Hindlimb muscle (tissue), 1 donor: Measurements from ENCODE around the gene C9orf153. TPM values are rescaled to one million over a fixed set of nuclear protein-coding genes. Genes with fewer than 3 reads are reported as not detected.
"Not testable (repeated sequence)": the region's sequence is repeated elsewhere in the genome, so short reads cannot be mapped to it uniquely, and the experiment has no call there.

ENCODE experiments used
- DNase-seq: peaks from one replicate; pipeline ENCODE4 v3.0.0-alpha.2; 2013
- polyA plus RNA-seq: library from polyadenylated mRNA; unstranded; fragments of 120-200 nt; gene quantifications from one replicate; pipeline ENCODE4 v1.2.1, GENCODE V29; 2013; ENCODE audit not compliant: insufficient read length

C9orf153 gene
- polyA plus RNA-seq, 1 donor = 0.22 TPM

- DNase-seq = no peak
Observed at GRCh38 chr9:86263876-86264275, 4.4 kb upstream of the C9orf153 start.

- DNase-seq = no peak
Observed at GRCh38 chr9:86262492-86262891, 3.0 kb upstream of the C9orf153 start.

DNA sequence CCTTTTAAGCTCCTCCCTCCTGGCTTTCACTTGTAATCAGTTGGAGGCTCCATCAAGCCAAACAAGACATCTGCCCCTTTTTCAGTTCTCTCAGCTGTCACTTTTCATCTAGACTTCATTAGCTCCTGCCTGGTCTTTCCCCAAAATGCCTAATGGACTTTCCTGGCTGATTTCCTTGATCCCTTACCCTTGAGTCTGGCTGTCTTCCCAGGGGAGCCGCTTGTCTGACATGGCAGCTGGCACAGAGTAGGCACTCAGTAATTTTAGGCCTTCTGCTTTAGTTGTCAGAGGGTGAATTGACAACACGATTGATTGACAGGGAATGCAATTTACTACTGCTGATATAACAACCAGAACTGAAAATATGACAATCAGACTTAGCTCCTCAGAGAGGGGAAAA, 2.1 kb downstream of the C9orf153 start:
- DNase-seq = no peak

DNA sequence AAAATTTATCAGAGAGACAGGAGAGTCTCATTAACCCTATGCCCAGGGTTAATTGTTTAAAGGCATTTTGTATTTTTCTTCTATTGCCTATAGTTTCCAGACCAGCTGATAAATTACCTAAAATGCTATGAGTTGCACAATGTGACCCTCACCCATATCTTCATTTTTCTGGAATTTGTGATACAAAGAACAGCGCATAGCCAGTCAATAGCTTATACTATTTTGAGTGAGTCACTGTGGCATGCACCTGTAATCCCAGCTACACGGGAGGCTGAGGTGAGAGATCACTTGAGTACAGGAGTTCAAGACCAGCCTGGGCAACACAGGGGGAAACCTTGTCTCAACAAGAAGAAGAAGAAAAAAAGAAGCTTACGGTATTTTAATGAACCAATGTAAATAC, 2.8 kb downstream of the C9orf153 start:
- no peak for DNase-seq

DNA sequence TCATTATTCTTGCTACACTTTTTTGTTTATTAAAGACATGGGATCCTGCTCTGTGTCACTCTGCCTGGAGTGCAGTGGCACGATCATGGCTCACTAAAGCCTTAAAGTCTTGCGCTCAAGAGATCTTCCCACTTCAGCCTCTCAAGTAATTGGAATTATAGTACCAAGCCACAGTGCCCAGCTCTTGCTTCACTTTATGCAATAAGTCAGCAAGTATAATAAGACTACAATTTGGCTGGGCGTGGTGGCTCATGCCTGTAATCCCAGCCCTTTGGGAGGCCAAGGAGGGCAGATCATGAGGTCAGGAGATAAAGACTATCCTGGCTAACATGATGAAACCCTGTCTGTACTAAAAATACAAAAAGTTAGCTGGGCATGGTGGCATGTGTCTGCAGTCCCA, 5.9 kb downstream of the C9orf153 start:
- no peak for DNase-seq

- DNase-seq = no peak
Observed at GRCh38 chr9:86252870-86253269, 6.6 kb downstream of the C9orf153 start.

DNA sequence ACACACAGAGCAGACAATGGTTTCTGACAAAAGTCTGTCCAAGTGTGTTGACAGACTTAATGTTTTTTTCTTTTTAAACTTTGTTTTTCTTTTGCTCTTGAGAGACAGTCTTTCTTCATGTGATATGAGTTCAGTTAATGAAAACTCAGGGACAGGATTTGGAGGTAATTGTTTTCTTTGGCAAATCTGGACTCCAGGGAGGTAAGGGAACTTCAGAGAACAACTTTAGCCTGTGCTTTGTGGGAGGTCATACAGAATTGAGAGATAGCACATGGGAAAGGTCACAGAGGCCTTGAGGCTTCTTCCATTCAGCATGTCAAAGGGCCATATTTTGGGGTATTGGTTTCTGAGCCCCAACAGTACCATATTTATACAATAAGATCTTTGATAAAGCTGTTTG, 9.3 kb downstream of the C9orf153 start:
- no peak for DNase-seq

DNA sequence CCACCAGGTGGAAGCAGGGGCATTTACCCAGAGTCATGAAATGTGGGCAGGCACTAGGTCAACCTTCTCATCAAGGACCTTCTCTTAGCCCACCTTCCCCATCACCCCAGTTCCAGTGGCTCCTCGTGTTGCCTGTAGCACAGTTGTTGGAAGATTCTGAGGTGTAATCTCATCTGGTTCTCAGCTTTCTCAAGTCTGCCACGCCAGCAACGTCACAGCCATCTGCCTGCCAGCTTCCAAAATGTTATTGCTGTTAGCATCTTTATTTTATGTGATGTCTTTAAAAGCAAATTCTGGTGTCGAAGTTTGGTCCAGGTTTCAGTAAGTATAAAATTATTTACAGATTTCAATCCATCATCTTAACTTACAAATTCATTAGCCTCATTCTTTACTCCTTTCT, 10.7 kb downstream of the C9orf153 start:
- DNase-seq = no peak

DNA sequence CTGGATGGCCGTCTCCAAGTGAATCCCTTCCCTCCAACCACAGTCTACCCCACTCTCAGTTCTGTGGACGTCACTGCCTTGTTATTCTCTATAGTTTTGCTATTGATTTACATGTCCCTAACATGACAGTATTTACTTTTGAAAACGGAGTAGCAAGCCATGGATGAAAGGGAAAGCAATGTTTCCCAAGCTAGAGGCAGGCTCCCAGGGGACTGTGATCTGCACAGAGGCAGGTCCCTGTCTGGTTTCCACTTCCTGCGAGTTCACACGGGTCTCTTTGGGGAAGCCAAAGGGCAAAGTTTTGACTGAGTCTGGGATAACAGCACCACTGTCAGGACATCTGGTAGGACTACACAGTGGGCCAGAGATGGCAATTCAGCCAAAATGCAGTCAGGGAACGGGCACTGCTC, 12.7 kb downstream of the C9orf153 start:
- DNase-seq = no peak

- DNase-seq = peak; percentile 7
Observed at GRCh38 chr9:86242071-86242470, 17.4 kb downstream of the C9orf153 start.

DNA sequence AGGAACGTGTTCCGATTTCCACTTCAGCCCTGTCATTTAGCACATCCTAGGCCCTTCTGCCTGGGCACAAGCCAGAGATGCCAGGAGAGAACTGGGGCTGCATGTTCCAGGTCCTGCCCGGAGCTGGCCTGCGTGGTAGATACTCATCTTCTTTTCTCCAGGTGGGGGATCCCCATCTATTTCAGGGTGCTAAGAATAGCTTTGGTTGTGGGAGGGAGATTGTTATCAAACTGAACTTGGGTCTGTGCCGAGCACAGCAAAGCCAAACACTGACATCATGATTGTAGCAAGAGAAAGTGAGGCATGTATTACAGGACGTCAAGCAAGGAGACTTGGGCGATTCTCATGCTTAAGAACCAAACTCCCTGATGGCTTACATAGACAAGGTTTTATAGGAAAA, 18.2 kb downstream of the C9orf153 start:
- no peak for DNase-seq

GRCh38 chr9:86238861-86239770, 20.3 kb downstream of the C9orf153 start:
- DNase-seq = no peak

- DNase-seq = no peak
Observed at GRCh38 chr9:86230858-86231257, 28.6 kb downstream of the C9orf153 start.

- DNase-seq = no peak
Observed at GRCh38 chr9:86222667-86223066, 36.8 kb downstream of the C9orf153 start.

- no peak for DNase-seq
Observed at GRCh38 chr9:86219606-86220005, 39.9 kb downstream of the C9orf153 start.

DNA sequence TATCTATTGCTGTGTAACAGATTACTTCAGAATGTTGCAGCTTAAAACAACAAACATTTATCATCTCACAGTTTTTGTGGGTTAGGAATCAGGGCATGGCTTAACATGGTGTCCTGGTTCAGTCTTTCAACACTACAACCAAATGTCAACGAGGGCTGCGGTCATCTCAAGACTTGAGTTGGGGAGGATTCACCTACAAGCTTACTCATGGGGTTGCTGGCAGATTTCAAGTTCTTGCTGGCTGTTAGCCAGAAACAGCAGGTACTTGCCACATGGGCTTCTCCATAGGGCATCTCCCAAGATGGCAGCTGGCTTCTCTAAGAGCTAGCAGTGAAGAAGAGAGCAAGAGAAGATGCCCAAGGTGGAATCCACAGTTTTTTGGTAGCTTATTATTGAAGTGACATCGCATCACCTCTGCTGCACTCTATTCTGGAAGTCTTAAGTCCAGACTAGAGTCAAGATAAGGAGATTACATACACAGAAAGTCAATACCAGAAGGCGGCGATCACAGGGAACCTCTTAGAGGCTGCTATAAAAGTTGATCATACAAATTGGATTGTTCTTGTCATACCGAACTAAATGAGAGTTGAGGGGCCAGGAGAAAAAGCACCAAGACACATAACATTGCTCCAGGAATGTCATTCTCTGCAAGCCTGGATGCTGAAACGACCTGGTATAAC, 42.2 kb downstream of the C9orf153 start:
- DNase-seq = no peak

- no peak for DNase-seq
Observed at GRCh38 chr9:86207193-86207592, 52.3 kb downstream of the C9orf153 start.

DNA sequence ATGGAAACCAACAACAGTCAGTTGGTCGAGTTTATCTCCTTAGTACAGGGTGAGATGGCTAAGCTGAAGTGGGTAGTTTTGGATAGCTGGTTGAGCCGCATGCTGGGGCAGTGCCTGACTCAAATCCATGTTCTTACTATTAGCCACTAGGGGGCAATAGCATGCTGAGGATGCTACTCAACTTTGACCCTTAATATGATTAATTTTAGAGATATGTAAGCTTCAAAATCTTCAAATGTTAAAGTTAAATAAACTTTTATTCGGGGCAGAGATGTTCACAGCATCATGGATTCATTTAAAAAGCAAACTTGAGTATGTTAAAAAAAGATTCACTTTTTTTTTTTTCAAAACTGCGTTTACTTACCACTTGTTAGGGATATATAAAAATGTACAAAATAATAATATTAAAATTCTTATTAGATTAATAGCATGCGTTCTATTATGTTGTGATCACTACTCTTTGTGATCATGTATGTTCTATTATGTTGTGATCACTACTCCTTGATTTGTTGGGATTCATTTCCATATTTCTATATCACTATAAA, 57.0 kb downstream of the C9orf153 start:
- DNase-seq = peak; percentile 8

GRCh38 chr9:86201474-86202337, 57.8 kb downstream of the C9orf153 start:
- no peak for DNase-seq

DNA sequence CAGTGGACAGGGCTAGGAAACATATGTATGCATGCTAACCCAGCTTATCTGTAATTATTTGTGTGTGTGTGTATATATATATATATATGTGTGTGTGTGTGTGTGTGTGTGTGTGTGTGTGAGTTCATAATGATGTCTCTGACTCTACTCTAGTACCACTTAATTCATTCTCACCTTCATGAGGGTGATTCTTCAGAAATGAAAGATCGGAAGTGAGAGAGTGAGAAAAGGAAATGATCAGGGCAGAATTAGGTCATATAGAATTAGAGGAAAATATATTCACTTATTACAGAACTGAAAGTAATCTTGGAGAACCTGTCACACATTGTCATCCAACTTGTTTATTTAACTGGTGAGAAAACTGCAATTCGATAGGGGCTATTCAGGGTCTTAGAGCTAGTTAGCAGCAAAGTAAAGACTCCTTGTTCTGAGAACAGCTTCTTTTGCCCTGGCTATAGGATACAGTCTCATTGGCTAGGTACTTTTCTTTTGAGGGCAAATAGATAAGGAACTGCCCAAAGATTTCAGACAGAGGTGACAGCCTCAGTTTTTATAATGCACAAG, 58.8 kb downstream of the C9orf153 start:
- no peak for DNase-seq

- DNase-seq = no peak
Observed at GRCh38 chr9:86193088-86193487, 66.4 kb downstream of the C9orf153 start.

DNA sequence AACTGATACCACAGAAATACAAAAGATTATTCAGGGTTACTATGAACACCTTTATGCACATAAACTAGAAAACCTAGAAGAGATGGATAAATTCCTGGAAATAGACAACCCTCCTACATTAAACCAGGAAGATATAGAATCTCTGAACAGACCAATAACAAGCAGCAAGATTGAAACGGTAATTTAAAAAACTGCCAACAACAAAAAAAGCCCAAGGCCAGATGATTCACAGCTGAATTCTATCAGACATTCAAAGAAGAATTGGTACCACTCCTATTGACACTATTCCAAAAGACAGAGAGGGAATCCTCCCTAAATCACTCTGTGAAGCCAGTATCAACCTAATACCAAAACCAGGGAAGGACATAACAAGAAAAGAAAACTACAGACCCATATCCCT, 68.8 kb downstream of the C9orf153 start:
- DNase-seq = not testable (repeated sequence)
